HL-60 (cell line): Measurements from ENCODE around the gene NMUR1.

Experiments used
- DNase-seq, 2 experiments: peaks; one replicate each; pipeline ENCODE4 v3.0.0-alpha.2; 2010 to 2020; ENCODE audit warnings: low read depth in 1 of 2, low spot score in 1 of 2
- H3K27ac ChIP-seq: fragments of 250-450 bp; sonication (Bioruptor Pico); replicated peaks from 2 replicates; pipeline ENCODE4 v1.5.1; 2020; ENCODE audit warnings: mild to moderate bottlenecking, moderate library complexity
- H3K27me3 ChIP-seq: fragments of 250-450 bp; sonication (Bioruptor Pico); 2 replicates; pipeline ENCODE4 v1.5.1; 2021; ENCODE audit warnings: mild to moderate bottlenecking, moderate library complexity; ENCODE audit not compliant: insufficient read depth, poor library complexity, severe bottlenecking
- H3K4me3 ChIP-seq: replicated peaks from 2 replicates; pipeline ENCODE4 v1.5.1; 2011; ENCODE audit warnings: mild to moderate bottlenecking, control low read depth, low read length; ENCODE audit not compliant: insufficient read depth
- CTCF ChIP-seq: IDR thresholded peaks from one replicate; pipeline ENCODE4 v1.5.1; 2011; ENCODE audit warnings: low read length, control low read depth, inconsistent platforms; ENCODE audit not compliant: insufficient read depth
- GABPA ChIP-seq: IDR thresholded peaks from 2 replicates; pipeline ENCODE4 v1.6.1; 2012; ENCODE audit warnings: low read depth
- POLR2AphosphoS5 ChIP-seq: IDR thresholded peaks from 2 replicates; pipeline ENCODE4 v1.6.1; 2012; ENCODE audit warnings: low read depth
- REST ChIP-seq: IDR thresholded peaks from 2 replicates; pipeline ENCODE4 v1.6.1; 2012; ENCODE audit warnings: low read depth; ENCODE audit not compliant: insufficient replicate concordance
- SPI1 ChIP-seq: IDR thresholded peaks from 2 replicates; pipeline ENCODE4 v1.6.1; 2012; ENCODE audit warnings: low read depth, mild to moderate bottlenecking, borderline replicate concordance

NMUR1 gene

GRCh38 chr2:231546014-231546715 is 15.9 kb upstream of the NMUR1 start:
- Histone ChIP-seq H3K27ac (peak overlapping the region; percentile 49), H3K27me3 (no peaks in the 10 kb centered on the region), H3K4me3 (no peak overlapping the region)
- DNase-seq = no peak
- no peak for TF ChIP-seq GABPA
- no peak for TF ChIP-seq REST
- no peak for TF ChIP-seq SPI1
- TF ChIP-seq POLR2AphosphoS5 = no peak
- no peak for TF ChIP-seq CTCF

GRCh38 chr2:231545105-231545902 is 15.1 kb upstream of the NMUR1 start:
- TF ChIP-seq SPI1 (peak; percentile 92), REST (peak; percentile 65), POLR2AphosphoS5 (peak; percentile 100), CTCF (no peak), GABPA (peak; percentile 60; the same call in 1 of the 2 replicates)
- Histone ChIP-seq H3K27me3 (no peaks in the 10 kb centered on the region), H3K27ac (peak overlapping the region; percentile 80), H3K4me3 (no peak overlapping the region)
- DNase-seq = peak; percentile 91 to 99

- no peak overlapping the region for H3K4me3 ChIP-seq
- no peaks in the 10 kb centered on the region for H3K27me3 ChIP-seq
- no peak overlapping the region for H3K27ac ChIP-seq
- DNase-seq = no peak
- no peak for TF ChIP-seq POLR2AphosphoS5
- no peak for TF ChIP-seq GABPA
- TF ChIP-seq CTCF = no peak
- no peak for TF ChIP-seq REST
- no peak for TF ChIP-seq SPI1
These were observed 11.9 kb upstream of the NMUR1 start for GRCh38 chr2:231542136-231542535.
